HG03521 (cell line): Measurements from ENCODE around the gene CAPN7.

Source experiments
- ATAC-seq: cut with Tn5 transposase; IDR thresholded peaks from one replicate; pipeline ENCODE4 v1.9.1; 2021; ENCODE audit warnings: mild to moderate bottlenecking, moderate library complexity; ENCODE audit not compliant: unreplicated experiment

CAPN7 gene

DNA sequence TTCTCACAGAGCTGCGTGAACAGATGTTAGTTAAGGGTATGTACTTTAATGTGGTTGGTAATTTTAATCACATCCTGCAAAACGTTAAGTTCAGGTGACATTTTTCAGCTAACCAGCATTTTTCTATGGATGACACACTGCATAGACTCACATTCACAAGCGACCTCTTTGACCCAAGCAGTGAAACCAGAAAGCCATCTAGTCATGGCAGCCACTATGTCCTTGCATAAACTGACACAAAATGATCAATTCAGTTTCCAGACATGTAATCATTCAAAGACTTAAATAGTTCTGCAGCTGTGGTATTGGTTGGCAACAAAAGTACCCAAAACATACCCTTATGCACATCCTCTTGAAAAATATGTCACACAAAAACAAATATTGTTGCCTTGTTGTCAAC, 7.4 kb upstream of the CAPN7 start:
- no peak for ATAC-seq

DNA sequence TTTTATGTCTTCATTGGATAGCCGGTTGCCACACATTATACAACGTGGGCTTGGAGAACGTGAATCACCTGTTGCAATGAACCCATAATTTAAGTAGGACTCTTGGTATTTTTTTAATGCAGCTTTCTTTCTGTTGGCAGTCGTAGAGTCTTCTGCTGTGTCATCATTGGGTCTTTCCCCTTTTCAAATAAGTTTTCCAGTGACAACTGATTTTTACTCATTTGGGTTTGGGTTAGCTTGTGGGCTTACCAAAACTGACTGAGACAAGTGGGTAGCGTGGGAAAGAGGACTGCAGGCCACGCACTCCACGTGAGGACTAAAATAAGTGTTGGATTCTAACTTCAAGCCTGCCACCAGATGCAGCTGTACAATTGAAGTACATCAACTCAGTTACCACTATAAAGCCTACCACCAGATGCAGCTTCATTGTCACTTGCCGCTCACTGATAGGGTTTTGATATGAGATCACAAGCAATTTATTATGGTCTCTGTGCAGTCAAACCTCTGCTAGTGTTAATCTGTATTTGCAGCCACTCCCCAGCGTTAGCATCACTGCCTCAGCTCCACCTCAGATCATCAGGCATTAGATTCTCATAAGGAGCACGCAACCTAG, 6.4 kb upstream of the CAPN7 start:
- ATAC-seq: no peak

DNA sequence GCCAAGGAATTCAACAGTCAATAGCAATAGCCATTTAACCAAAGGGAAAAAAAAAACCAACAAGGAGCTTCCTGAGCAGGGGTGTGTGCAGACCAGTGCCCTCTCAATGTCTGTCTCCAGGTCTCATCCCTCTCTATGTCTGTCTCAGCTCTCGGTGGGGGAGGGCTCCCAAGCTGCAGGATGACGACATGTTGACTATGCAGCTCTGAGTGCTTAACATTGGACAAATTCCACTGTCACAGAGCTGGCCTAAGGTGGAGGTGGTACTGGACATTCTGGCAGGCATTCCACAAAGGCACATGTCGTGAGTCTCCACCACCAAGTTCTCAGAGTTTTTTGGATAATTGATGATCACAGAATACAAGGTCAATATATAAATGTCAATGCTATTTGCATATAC, 2.0 kb upstream of the CAPN7 start:
- ATAC-seq: no peak

DNA sequence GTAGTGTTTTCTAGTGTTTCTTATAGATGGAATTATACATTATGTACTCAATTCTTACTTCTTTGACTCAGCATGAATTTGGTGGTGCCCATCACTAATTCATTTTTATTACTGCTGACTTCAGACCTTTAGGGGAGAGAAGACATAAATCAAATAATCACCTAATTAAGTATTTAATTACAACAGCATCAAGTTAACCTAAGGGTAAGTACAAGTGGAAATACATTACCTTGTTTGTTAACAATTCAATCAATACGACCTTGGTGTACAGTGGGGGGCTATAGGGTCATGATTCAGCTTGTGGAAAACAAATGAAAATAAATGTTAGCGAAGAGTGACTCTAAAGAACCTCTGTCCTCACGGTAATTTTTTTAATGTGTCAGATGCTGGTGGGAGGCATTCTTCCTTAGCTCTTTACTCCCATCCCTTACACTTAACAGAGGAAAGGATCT, 538 bp upstream of the CAPN7 start:
- no peak for ATAC-seq

DNA sequence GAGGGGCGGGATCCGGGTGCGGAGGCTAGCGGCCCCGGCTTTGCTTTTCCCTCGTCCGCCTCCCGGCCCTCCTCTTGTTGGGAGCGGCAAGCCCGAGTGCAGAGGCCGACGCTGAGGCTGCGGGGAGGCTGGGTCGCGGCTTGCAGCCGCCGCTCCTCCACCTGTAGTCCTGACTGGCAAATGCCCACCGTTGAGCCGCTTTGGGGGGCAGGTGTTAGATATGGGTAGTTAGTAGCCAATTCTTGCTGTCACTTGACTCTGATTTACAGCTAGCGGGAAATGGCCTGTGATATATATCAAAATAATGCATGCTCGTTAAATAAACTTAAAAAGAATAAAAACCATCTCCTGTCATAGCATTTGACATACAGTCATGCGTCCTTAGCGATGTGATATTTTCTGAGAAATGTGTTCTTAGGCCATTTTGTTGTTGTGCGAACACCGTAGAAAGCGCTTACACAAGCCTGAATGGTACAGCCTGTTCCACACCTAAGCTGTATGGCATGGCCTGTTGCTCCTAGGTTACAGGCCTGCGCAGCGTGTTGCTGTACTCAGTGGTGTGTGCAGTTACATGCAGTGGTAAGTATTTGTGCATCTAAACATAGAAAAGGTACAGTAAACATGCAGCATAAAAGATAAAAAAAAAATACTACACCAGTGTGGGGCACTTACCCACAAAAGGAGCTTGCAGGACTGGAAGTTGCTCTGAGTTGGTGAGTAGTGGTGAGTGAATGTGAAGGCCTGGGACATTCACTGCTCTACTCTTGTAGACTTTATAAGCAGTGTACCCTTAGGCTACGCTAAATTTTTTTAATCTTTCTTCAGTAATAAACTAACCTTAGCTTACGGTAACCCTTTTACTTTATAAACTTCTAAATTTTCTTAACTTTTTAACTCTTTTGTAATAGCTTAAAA, 873 bp downstream of the CAPN7 start:
- ATAC-seq: no peak

DNA sequence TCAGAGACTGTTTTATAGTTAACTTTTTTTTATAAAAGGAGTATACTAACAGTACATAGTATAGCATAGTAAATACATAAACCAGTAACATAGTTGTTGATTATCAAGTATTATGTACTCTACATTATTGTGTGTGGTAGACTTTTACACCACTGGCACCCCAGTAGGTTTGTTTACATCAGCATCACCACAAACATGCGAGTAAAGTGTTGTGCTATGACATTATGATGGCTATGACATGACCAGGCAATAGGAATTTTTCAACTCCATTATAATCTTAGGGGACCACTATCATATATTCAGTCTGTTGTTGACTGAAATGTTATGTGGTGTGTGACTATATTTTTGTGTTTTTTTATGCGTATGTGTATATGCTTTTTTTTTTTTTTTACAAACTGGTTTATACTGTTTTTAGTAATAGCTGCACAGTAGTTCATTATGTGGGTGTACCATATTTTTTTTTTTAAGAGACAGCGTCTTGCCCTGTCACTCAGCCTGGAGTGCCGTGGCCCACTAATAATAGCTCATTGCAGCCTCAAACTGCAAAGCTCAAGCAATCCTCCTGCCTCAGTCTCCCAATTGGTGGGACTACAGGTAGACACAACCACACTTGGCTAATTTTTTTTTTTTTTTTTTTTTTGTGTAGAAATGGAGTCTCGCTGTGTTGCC, 1.9 kb downstream of the CAPN7 start:
- ATAC-seq: no peak

DNA sequence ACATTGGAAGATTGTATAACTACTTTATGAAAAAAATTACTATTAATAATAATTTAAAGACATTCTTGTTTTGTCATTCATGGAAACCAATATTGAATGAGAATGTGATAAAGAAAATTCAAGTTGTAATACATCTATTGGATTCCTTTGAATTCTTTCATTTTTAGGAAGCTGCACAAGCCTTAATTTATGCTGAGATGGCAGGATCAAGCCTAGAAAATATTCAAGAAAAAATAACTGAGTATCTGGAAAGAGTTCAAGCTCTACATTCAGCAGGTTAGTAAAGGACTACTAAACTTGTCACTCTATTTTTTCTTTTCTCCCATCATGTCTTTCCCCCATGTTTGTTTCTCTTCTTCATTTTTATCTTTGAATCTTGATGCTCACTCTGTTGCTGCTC, 5.9 kb downstream of the CAPN7 start:
- no peak for ATAC-seq

DNA sequence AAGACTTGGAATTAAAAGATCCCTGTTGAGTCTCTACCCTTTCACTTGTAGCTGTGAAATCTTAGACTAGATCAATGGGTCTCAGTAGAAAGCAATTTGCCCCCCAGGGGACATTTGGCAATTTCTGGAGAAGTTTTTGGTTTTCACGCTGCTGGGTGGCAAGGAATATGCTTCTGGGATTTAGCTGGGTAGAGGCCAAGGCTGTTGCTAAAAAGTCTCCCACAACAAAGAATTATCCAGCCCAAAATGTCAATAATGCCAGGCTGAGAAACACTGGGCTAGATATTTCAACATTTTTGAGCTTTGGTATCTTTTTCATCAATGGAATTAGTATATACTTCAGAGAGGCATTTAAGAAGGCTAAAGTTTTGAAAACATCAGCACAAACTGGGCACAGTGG, 8.7 kb downstream of the CAPN7 start:
- ATAC-seq: no peak

DNA sequence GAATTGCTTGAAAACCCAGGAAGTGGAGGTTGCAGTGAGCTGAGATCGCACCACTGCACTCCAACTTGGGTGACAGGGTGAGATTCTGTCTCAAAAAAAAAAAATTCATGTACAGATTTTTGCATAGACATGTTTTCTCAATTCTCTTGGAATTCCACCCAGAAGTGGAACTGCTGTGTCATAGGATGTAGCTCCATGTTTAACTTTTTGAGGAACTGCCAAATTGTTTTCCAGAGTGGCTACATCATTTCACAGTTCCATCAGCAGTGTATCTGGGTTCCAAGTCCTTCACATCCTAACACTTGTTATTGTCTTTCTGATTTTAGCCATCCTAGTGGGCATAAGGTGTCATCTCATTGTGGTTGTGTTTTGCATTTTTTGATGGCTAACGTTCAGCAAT, 9.9 kb downstream of the CAPN7 start:
- no peak for ATAC-seq

DNA sequence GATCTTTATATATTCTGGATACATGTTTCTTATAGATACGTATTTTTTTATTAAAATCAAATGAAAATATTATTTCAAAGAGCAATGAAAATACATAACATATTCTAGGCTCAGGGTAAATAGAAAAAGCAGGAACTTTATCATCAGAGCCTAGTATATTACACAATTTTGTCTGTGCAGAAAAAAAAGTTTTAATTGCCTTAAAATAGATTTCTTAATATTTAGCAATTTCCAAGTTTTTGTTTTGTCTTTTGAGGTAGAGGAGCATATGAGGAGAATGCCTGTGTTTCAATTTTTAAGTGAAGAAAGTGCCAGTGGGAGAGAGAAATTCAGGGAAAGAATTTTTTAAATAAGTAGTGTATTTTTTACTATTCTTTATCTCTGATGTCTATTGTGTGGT, 10.5 kb downstream of the CAPN7 start:
- ATAC-seq: no peak

DNA sequence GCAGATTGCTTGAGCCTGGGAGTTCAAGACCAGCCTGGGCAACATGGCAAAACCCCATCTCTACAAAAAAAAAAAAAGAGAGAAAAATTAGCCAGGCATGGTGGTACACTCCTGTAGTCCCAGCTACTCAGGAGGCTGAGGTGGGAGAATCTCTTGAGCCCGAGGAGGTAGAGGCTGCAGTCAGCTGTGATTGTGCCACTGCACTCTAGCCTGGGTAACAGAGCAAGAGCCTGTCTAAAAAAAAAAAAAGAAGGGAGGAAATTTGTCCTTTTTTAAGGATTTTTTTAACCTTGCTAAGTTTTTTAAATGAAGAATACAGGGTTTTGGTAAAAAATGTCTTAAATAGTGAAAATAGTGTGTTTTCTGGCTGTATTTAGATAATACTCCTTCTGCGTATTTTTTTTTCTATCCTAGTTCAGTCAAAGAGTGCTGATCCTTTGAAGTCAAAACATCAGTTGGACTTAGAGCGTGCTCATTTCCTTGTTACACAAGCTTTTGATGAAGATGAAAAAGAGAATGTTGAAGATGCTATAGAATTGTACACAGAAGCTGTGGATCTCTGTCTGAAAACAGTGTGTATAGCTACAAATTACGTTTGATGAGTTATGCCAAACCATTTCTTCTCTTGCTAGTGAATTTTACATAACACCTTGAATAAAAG, 11.1 kb downstream of the CAPN7 start:
- no peak for ATAC-seq

DNA sequence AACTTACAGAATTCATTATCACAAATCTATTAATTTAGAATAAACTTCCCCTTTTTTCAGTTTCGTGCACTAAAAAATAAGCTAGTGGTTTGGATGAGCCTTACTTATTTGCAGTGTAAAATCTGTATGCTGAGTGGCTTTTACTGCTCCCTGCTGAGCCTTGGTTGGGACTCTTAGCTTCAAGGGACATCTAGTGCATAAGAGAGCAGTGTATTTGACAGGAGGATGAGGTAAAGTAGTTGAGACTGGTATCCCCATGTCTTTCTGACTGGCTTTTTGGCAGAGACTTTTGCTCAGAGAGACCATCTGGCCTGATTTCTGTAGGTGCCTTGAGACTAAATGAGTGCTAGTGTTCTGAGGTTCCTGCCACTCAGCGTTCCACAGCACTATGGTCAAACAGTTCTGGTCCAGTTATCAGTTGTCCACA, 11.8 kb downstream of the CAPN7 start:
- ATAC-seq: no peak

DNA sequence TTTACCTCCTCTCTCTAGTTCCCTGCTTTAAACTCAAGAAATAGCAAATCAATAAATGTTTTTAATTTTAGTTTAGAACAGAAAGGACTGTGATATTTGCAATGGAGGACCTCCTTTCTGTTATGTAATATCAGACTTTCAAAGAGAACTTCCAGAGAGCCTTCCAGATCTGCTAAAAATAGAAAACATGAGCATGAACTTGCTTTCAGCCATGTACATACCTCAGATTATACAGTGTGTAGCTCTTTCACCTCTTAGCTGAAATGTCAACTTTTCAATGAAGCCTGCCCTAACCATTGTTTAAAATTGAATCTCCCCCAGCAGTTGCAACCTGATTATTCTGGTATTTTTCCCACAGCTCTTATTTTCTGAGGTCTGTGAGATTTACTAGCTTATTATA, 12.6 kb downstream of the CAPN7 start:
- ATAC-seq: no peak

DNA sequence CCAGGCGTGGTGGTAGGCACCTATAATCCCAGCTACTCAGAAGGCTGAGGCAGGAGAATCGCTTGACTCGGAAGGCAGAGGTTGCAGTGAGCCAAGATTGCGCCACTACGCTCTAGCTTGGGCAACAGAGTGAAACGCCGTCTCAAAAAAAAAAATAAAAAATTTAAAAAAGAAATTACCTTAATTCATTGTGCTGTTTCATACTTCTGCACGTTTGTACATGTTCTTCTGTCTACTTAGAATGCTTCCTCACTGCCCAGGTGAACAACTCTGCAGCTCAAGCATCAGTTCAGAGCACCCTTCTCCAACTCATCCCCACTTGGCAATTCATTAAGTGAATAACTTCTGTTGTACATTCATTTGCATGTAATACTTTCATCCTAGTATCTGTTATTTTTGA, 14.0 kb downstream of the CAPN7 start:
- ATAC-seq: no peak

DNA sequence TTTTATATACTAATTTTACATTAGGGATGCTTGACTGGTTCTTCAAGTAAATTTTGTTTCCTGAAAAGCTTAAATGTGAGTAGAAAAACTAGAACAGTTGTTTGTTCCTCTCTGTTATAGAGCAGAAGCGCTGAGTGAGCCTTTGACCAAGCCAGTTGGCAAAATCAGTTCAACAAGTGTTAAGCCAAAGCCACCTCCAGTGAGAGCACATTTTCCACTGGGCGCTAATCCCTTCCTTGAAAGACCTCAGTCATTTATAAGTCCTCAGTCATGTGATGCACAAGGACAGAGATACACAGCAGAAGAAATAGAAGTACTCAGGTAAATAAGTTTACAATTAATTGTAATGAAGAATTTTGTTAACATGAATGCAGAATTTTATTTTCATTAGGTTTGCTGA, 14.6 kb downstream of the CAPN7 start:
- ATAC-seq: no peak

DNA sequence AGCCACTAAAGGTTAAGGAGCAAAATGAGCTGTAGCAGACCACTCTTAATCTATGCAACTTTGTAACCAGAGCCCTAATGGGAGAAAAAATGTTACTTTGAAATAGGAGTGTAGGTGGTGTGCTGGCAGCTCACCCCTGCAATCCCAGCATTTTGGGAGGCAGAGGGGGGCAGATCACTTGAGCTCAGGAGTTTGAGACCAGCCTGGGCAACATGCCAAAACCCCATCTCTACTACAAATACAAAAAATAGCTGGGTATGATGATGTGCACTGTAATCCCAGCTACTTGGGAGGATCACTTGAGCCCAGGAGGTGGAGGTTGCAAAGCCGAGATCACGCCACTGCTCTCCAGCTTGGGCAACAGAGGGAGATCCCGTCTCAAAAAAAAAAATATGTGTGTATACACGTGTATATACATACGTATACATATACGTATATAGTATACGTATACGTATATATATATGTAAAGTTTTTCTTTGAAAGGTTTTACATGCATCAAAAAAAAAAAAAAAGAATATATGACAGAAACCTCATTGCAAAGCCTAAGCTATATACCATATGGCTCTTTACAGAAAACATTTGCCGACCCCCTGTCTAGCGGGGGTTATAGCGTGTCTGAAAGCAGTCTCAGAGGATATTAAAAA, 15.7 kb downstream of the CAPN7 start:
- no peak for ATAC-seq

DNA sequence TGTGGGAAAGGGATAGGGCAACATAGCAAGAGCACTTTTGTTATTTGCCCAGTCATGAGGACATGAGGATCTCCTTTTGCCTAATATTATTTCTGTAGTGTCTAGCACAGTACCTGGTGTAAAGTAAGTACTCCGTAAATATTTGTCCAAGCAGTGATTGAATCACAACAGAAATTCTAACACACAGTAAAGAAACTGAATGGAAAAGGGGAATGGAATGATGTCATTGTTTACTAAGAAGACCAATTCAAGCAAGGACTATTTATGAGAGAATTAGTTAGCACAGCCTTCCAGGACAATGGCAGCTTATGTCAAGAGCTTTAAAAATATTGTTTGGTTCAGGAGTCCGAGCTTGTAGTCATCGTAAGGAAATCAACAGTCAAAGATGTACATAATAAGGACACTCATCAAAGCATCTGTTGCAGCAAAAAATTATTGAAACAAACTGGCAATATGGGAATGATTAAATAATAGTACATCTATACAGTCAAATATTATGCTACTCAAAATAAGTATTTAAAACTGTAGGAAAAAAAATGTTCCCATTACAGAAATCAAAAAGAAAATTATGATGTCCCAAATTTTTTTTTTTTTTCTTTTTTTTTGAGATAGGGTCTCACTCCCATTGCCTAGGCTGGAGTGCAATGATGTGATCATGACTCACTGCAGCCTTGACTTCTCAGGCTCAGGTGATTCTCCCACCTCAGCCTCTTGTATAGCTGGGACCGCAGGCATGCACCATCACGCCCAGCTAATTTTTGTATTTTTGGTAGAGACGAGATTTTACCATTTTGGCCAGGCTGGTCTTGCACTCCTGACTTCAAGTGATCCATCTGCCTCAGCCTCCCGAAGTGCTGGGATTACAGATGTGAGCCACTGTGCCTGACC, 17.9 kb downstream of the CAPN7 start:
- ATAC-seq: no peak

DNA sequence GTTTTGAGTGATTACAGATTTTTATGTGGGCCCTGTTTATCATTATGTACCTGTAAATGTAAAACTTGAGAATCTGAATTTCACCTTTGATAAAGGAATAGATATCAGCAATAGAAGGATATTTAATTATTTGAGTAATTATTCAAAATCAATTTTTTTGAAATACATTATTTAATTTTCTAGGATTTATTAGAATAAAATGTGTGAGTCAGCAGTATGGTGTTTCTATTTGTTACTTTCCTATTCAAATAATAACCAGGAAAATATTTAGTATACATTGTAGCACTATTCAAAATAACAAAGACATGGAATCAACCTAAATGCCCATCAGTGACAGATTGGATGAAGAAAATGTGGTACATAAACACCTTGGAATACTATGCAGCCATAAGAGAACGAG, 22.1 kb downstream of the CAPN7 start:
- ATAC-seq: no peak

DNA sequence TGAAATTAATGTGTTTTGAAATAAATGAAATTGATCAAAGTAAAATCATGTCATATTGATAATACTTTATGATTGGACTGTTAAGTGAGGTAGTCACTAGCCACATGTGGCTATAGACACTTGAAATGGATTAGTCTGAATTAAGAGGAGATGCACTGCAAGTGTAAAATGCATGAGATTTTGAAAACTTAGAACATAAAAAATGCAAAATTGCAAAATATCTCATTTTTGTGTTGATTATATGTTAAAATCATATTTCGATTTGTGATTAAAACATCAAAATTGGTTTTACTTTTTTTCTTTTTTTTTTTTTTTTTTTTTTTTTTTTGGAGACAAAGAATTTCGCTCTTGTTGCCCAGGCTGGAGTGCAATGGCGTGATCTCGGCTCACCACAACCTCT, 23.2 kb downstream of the CAPN7 start:
- ATAC-seq: no peak

DNA sequence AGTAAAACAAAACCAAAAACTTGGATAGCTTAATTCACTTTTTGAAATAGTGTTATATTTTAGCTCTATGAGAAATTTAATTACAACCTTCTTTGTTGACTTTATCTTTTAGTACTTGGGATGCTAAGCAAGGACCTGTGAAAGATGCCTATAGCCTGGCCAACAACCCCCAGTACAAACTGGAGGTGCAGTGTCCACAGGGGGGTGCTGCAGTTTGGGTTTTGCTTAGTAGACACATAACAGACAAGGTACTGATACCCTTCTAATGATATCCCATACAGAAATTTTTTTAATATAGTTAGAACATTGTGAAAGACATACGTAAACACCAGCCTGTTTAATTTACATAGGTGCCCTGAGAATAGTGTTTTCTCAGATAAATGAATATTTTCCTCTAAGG, 35.3 kb downstream of the CAPN7 start:
- no peak for ATAC-seq
